PC-3 (cell line): Measurements from ENCODE around the gene BBOX1.

Experiments used
- EZH2 ChIP-seq: fragments of 300-600 bp; sonication (generic); IDR thresholded peaks from one replicate; pipeline ENCODE4 v1.6.1; 2017; ENCODE audit warnings: antibody characterized with exemption, mild to moderate bottlenecking, low read length; ENCODE audit not compliant: unreplicated experiment
- TF ChIP-seq, protein P1 (sequence below): fragments of 300-600 bp; sonication (generic); conservative IDR thresholded peaks from 2 replicates; pipeline ENCODE4 v1.5.1; 2017; ENCODE audit warnings: antibody characterized with exemption, low read depth, mild to moderate bottlenecking, low read length

GRCh38 chr11:26992031-26992541 lies 48.5 kb upstream of the BBOX1 start:
- TF ChIP-seq, protein P1, sequence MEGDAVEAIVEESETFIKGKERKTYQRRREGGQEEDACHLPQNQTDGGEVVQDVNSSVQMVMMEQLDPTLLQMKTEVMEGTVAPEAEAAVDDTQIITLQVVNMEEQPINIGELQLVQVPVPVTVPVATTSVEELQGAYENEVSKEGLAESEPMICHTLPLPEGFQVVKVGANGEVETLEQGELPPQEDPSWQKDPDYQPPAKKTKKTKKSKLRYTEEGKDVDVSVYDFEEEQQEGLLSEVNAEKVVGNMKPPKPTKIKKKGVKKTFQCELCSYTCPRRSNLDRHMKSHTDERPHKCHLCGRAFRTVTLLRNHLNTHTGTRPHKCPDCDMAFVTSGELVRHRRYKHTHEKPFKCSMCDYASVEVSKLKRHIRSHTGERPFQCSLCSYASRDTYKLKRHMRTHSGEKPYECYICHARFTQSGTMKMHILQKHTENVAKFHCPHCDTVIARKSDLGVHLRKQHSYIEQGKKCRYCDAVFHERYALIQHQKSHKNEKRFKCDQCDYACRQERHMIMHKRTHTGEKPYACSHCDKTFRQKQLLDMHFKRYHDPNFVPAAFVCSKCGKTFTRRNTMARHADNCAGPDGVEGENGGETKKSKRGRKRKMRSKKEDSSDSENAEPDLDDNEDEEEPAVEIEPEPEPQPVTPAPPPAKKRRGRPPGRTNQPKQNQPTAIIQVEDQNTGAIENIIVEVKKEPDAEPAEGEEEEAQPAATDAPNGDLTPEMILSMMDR: no peak
- TF ChIP-seq EZH2: no peak
